ENCODE measurements around the gene RASSF10.

Gene RASSF10

GRCh38 chr11:13008625-13009475 is at the start of gene RASSF10:
Gene RASSF10 (plus strand): TSS chr11:13009316. CDS start chr11:13009577, 261 bp downstream.
- peak; percentile 76 for DNase-seq

- DNase-seq = no peak
Observed at GRCh38 chr11:12961615-12962014, 47.5 kb upstream of the RASSF10 start.

- no peak for DNase-seq
Observed at GRCh38 chr11:12962306-12962705, 46.8 kb upstream of the RASSF10 start.

GRCh38 chr11:12963051-12963450 is 46.1 kb upstream of the RASSF10 start:
- DNase-seq = no peak

GRCh38 chr11:12963792-12964536 is 45.2 kb upstream of the RASSF10 start:
- no peak for DNase-seq

- DNase-seq = no peak
Observed at GRCh38 chr11:12964650-12965049, 44.5 kb upstream of the RASSF10 start.

- no peak for DNase-seq
Observed at GRCh38 chr11:12966002-12966401, 43.1 kb upstream of the RASSF10 start.

- no peak for DNase-seq
Observed at GRCh38 chr11:12968101-12968500, 41.0 kb upstream of the RASSF10 start.

- no peak for DNase-seq
Observed at GRCh38 chr11:12968826-12969225, 40.3 kb upstream of the RASSF10 start.

- no peak for DNase-seq
Observed at GRCh38 chr11:12971955-12972354, 37.2 kb upstream of the RASSF10 start.

- no peak for DNase-seq
Observed at GRCh38 chr11:12973528-12974181, 35.5 kb upstream of the RASSF10 start.

GRCh38 chr11:12975195-12975594 is 33.9 kb upstream of the RASSF10 start:
- no peak for DNase-seq

GRCh38 chr11:12979928-12980689 is 29.0 kb upstream of the RASSF10 start:
- peak; percentile 60 for DNase-seq

GRCh38 chr11:12981676-12982522 is 27.2 kb upstream of the RASSF10 start:
- no peak for DNase-seq

- DNase-seq = no peak
Observed at GRCh38 chr11:12983336-12983735, 25.8 kb upstream of the RASSF10 start.

- DNase-seq = no peak
Observed at GRCh38 chr11:12986194-12986898, 22.8 kb upstream of the RASSF10 start.

- no peak for DNase-seq
Observed at GRCh38 chr11:12989428-12990161, 19.5 kb upstream of the RASSF10 start.

- DNase-seq = no peak
Observed at GRCh38 chr11:12990162-12990480, 19.0 kb upstream of the RASSF10 start.

GRCh38 chr11:12991426-12991825 is 17.7 kb upstream of the RASSF10 start:
- DNase-seq = no peak

GRCh38 chr11:12993626-12994025 is 15.5 kb upstream of the RASSF10 start:
- no peak for DNase-seq

- DNase-seq = no peak
Observed at GRCh38 chr11:12994476-12994875, 14.6 kb upstream of the RASSF10 start.
